ENCODE results near the gene SOHLH2.

Gene SOHLH2

DNA sequence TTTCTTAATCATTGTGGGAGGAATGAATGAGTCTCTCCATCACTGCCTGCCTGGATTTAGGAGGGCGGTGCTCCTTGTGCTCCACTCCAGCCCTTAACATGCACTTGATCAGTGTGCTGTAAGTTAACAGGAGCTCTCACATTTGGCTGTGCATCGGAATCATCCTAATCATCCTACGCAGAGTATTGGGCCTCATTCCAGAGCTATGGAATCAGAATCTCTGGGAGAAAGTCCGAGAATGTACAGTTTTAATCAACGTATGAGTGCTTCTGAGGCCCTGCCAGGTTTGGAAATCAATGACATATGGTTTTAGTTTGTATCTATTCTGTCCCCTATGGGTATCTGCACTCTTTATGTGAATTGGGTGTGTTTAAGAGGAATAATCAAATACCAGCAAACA, 48.3 kb downstream of the SOHLH2 start:
- Histone ChIP-seq H3K27ac (no peak overlapping the region), H3K4me1 (ENCODE audit: control insufficient read depth in 1 of 2, insufficient read depth in 1 of 2, low read depth in 1 of 2, low read length in 1 of 2) (no peaks in the 10 kb centered on the region), H3K9me3 (no peaks in the 10 kb centered on the region), H3K27me3 (no peaks in the 10 kb centered on the region), H3K4me3 (ENCODE audit: low read depth in 1 of 2, low read length in 1 of 2) (no peak overlapping the region), H3K36me3 (no peaks in the 10 kb centered on the region)
- TF ChIP-seq, protein P1, sequence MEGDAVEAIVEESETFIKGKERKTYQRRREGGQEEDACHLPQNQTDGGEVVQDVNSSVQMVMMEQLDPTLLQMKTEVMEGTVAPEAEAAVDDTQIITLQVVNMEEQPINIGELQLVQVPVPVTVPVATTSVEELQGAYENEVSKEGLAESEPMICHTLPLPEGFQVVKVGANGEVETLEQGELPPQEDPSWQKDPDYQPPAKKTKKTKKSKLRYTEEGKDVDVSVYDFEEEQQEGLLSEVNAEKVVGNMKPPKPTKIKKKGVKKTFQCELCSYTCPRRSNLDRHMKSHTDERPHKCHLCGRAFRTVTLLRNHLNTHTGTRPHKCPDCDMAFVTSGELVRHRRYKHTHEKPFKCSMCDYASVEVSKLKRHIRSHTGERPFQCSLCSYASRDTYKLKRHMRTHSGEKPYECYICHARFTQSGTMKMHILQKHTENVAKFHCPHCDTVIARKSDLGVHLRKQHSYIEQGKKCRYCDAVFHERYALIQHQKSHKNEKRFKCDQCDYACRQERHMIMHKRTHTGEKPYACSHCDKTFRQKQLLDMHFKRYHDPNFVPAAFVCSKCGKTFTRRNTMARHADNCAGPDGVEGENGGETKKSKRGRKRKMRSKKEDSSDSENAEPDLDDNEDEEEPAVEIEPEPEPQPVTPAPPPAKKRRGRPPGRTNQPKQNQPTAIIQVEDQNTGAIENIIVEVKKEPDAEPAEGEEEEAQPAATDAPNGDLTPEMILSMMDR (IDR thresholded peaks at IDR 0.05), result no peak

DNA sequence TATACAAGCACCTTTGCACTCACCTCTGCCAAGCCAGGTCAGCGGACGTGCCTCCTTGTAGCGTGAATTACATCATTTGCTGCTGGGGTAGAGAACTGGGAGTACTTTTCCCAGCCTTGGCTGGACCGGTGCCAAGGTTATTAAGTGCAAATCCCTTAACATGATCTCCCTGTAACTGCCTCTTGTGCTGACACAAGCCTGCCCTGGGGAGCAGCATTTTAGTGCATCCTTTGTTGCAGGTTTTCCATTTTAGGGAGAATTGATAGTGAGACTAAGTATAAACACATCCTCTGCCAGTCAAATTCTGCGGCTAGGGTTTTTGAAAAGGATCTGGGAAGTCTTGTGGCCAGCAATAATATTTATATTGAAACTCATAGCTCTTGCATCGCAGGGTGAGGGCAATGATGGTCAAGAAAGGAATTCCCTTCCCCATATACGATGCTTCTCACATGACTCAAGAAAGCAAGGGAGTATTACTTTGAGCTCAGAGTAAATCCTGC, 50.5 kb downstream of the SOHLH2 start:
- no peaks in the 10 kb centered on the region for H3K36me3 ChIP-seq
- no peaks in the 10 kb centered on the region for H3K9me3 ChIP-seq
- TF ChIP-seq, protein P1 (IDR thresholded peaks at IDR 0.05), result no peak
- no peak overlapping the region for H3K4me3 ChIP-seq (ENCODE audit: low read depth in 1 of 2, low read length in 1 of 2)
- no peaks in the 10 kb centered on the region for H3K4me1 ChIP-seq (ENCODE audit: control insufficient read depth in 1 of 2, insufficient read depth in 1 of 2, low read depth in 1 of 2, low read length in 1 of 2)
- no peak overlapping the region for H3K27ac ChIP-seq
- no peaks in the 10 kb centered on the region for H3K27me3 ChIP-seq

DNA sequence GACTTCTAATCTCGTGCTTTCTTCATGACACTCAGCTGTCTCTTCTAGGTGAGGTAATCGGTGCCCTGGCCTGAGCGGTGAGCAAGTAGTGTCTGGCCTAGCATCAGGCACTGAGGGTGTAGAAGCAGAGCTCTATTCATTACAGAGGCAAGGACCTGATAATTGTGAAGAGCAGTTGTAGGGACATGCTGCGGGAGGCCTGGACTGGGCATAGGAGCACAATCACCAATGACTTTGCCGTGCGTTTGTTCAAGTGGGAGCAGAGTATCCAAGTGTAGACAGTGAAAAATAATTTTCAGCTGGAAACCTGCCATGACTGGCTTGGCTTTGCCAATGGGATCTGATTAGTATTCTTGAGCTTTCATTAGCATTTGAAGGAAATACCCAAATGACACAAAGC, 51.1 kb downstream of the SOHLH2 start:
- H3K27ac ChIP-seq, result no peak overlapping the region
- no peaks in the 10 kb centered on the region for H3K4me1 ChIP-seq (ENCODE audit: control insufficient read depth in 1 of 2, insufficient read depth in 1 of 2, low read depth in 1 of 2, low read length in 1 of 2)
- TF ChIP-seq, protein P1 (IDR thresholded peaks at IDR 0.05), result no peak
- no peaks in the 10 kb centered on the region for H3K36me3 ChIP-seq
- no peak overlapping the region for H3K4me3 ChIP-seq (ENCODE audit: low read depth in 1 of 2, low read length in 1 of 2)
- no peaks in the 10 kb centered on the region for H3K27me3 ChIP-seq
- H3K9me3 ChIP-seq, result no peaks in the 10 kb centered on the region

DNA sequence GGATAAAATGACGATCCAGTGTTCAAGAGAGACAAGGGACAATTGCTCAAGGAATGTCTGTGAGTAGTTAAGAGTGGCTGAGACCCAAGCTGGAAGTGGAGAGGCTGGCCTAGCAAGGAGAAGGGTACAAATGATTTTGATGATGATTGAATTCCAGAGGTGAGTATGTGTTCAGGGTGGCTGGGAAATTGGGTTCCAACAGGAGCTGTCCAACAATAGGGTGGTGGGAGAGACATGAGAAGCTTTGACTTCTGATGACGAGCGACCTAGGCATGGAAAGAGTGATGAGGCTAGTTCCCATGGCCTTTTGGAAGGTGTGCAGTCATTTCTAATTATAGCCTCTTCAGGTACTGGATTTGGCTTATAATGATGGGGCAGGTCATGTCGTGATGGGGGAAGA, 54.1 kb downstream of the SOHLH2 start:
- no peak overlapping the region for H3K27ac ChIP-seq
- no peaks in the 10 kb centered on the region for H3K9me3 ChIP-seq
- H3K4me3 ChIP-seq (ENCODE audit: low read depth in 1 of 2, low read length in 1 of 2), result no peak overlapping the region
- H3K36me3 ChIP-seq, result no peaks in the 10 kb centered on the region
- H3K27me3 ChIP-seq, result peaks cover 10% of the 10 kb centered on the region
- no peaks in the 10 kb centered on the region for H3K4me1 ChIP-seq (ENCODE audit: control insufficient read depth in 1 of 2, insufficient read depth in 1 of 2, low read depth in 1 of 2, low read length in 1 of 2)
- TF ChIP-seq, protein P1 (IDR thresholded peaks at IDR 0.05), result no peak

DNA sequence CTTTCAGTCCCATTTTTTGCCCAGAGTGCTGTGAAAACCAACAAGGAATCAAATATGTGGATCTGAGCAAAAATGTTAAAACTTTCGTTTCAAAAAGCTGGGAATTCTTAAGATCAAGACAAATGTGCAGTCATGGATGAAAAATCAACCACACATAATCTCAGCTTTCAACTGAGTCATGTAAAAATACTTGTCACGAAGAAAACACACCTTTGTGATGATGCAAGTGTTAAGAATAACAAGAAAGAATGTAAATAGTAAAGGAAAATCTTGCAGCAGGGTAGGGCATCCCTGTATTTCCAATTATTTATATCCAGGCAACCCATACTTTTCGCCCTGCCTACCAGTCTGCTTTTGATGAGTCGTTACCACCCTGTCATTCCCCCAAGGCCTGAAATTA, 55.7 kb downstream of the SOHLH2 start:
- H3K27ac ChIP-seq, result no peak overlapping the region
- TF ChIP-seq, protein P1 (IDR thresholded peaks at IDR 0.05), result no peak
- H3K27me3 ChIP-seq, result peaks cover 24% of the 10 kb centered on the region
- H3K36me3 ChIP-seq, result no peaks in the 10 kb centered on the region
- no peak overlapping the region for H3K4me3 ChIP-seq (ENCODE audit: low read depth in 1 of 2, low read length in 1 of 2)
- H3K9me3 ChIP-seq, result no peaks in the 10 kb centered on the region
- no peaks in the 10 kb centered on the region for H3K4me1 ChIP-seq (ENCODE audit: control insufficient read depth in 1 of 2, insufficient read depth in 1 of 2, low read depth in 1 of 2, low read length in 1 of 2)

DNA sequence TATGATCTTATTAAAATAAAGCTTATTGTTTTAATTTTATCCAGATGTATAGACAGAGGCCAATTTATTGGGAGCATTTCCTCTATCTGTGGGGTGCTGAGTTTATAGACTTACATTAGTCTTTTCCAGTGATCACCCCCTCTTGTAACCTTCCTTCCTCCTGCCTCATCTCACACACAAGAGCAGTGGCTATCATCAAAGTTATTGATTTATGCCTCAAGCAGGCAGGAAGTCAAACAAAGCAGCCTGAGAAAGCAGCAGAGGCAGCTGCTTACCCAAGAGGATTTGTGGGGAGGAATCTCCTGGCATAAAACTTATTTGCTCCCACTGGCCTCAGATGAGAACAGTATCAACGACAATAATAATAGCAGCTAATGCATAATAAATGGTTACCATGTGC, 56.9 kb downstream of the SOHLH2 start:
- Histone ChIP-seq H3K4me1 (ENCODE audit: control insufficient read depth in 1 of 2, insufficient read depth in 1 of 2, low read depth in 1 of 2, low read length in 1 of 2) (no peaks in the 10 kb centered on the region), H3K9me3 (no peaks in the 10 kb centered on the region), H3K27me3 (peaks cover 24% of the 10 kb centered on the region), H3K27ac (no peak overlapping the region), H3K4me3 (ENCODE audit: low read depth in 1 of 2, low read length in 1 of 2) (no peak overlapping the region), H3K36me3 (no peaks in the 10 kb centered on the region)
- TF ChIP-seq, protein P1 (IDR thresholded peaks at IDR 0.05), result no peak

Measured in neutrophil (primary cell).